Measurements from ENCODE around the gene DKC1. TPM values are rescaled to one million over a fixed set of nuclear protein-coding genes. Genes with fewer than 3 reads are reported as not detected.

The DKC1 gene
- total and polyA plus RNA-seq, 5 donors from 2014 or later: 28.3 to 55.0 (median 39.2) TPM

DNA sequence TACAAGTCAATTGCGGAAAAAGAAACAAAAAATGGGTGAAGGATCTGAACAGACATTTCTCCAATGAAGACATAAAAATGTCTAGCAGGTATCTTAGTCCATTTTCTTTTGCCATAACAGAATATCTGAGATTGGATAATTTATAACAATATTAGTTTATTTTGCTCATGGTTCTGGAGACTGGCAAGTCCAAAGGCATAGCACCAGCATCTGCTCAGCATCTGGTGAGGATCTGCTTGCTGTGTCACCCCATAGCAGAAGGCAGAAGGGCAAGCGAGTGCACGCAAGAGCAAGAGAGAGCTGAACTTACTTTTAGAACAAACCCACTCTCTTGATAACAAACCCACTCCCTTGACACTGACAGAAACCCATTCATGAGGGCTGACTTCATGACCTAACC, 41.5 kb upstream of the DKC1 start:
- DNase-seq (no peak), ATAC-seq (ENCODE audit: low read depth in 2 of 2) (no peak)
- peaks cover 29% of the 10 kb centered on the region for H3K4me1 ChIP-seq (ENCODE audit: control insufficient read depth, insufficient read depth, low read length, poor library complexity, severe bottlenecking)
- H3K9me3 ChIP-seq (ENCODE audit: control insufficient read depth in 2 of 2, low read length in 2 of 2): no peaks in the 10 kb centered on the region
- H3K36me3 Mint-ChIP-seq: no peaks in the 10 kb centered on the region
- H3K4me3 ChIP-seq (ENCODE audit: low read depth, low read length): no peak overlapping the region
- H3K27me3 Mint-ChIP-seq: no peaks in the 10 kb centered on the region
- no peak overlapping the region for H3K4me3 Mint-ChIP-seq
- H3K9me3 Mint-ChIP-seq: peaks cover 0 to 2% (median 0%) of the 10 kb centered on the region in 7 donors
- H3K4me1 Mint-ChIP-seq: peaks cover 20 to 25% (median 24%) of the 10 kb centered on the region in 4 donors
- no peak overlapping the region for H3K27ac ChIP-seq (ENCODE audit: insufficient read depth, low read length, poor library complexity, severe bottlenecking)
- H3K27me3 ChIP-seq (ENCODE audit: control insufficient read depth, insufficient read depth, low read length): no peaks in the 10 kb centered on the region
- H3K36me3 ChIP-seq (ENCODE audit: control insufficient read depth, insufficient read depth, low read length): no peaks in the 10 kb centered on the region
- no peak overlapping the region for H3K27ac Mint-ChIP-seq

DNA sequence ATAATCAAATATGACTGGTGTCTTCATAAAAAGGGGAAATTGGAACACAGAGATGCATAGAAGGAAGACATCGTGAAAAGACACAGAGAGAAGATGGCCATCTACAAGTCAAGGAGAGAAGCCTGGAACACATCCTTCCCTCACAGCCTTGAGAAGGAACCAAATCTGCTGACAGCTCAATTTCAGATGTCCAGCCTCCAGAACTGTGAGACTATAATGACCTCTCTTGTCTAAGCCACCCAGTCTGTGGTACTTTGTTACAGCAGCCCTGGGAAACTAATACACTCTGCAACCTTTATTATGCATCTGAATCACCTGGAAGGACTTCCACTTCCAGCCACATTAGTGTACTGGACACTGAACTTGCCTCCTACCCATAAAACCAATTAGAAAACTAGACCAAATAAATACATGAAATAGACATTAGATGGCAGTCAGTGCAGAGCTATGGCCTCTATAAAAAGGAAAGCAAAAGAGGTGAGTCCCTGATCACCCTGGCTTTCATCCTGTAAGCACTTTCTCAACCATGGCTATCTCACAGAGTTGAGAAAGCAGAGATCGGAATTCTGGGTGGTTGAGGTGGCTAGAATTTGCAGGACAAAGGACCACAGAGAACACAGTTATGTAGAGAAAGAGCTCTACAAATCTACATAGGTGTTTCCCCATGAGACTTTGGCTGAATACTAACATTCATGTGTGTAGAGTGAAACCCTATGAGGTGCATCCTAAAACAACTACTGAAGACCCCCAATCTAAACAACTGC, 37.5 kb upstream of the DKC1 start:
- H3K4me1 ChIP-seq (ENCODE audit: control insufficient read depth, insufficient read depth, low read length, poor library complexity, severe bottlenecking): peaks cover 4% of the 10 kb centered on the region
- ATAC-seq (ENCODE audit: low read depth in 2 of 2) (no peak), DNase-seq (no peak)
- H3K27ac ChIP-seq (ENCODE audit: insufficient read depth, low read length, poor library complexity, severe bottlenecking): no peak overlapping the region
- Mint-ChIP-seq H3K27me3 (no peaks in the 10 kb centered on the region), H3K9me3 (peaks cover 0 to 2% (median 0%) of the 10 kb centered on the region in 7 donors), H3K36me3 (no peaks in the 10 kb centered on the region), H3K4me3 (peak overlapping the region in 1 of 4 donors; percentile 1), H3K4me1 (peaks cover 5 to 12% (median 8%) of the 10 kb centered on the region in 4 donors), H3K27ac (peak overlapping the region in 1 of 3 donors; percentile 22)
- H3K27me3 ChIP-seq (ENCODE audit: control insufficient read depth, insufficient read depth, low read length): no peaks in the 10 kb centered on the region
- no peaks in the 10 kb centered on the region for H3K9me3 ChIP-seq (ENCODE audit: control insufficient read depth in 2 of 2, low read length in 2 of 2)
- H3K36me3 ChIP-seq (ENCODE audit: control insufficient read depth, insufficient read depth, low read length): no peaks in the 10 kb centered on the region
- peak overlapping the region; percentile 19 for H3K4me3 ChIP-seq (ENCODE audit: low read depth, low read length)

DNA sequence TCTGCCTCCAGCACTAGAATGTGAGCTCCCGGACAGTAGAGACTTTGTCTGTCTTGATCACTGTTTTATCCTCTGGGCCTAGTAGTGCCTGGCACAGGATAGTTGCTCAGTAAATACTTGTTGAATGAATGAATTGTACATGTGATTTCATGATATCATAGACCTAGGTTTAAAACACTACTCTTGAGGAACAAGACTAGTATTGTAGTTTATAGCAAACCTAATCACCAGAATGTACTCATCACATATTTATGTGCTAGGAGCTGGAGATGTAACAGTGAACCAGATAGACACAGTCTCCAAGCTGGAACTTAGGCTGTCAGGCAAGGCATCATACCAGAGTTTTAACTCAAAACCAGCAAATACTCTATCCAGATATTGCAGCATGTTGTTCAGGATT, 35.2 kb upstream of the DKC1 start:
- no peak overlapping the region for H3K4me3 ChIP-seq (ENCODE audit: low read depth, low read length)
- no peak overlapping the region for H3K27ac ChIP-seq (ENCODE audit: insufficient read depth, low read length, poor library complexity, severe bottlenecking)
- H3K4me1 ChIP-seq (ENCODE audit: control insufficient read depth, insufficient read depth, low read length, poor library complexity, severe bottlenecking): peaks cover 4% of the 10 kb centered on the region
- H3K27me3 ChIP-seq (ENCODE audit: control insufficient read depth, insufficient read depth, low read length): no peaks in the 10 kb centered on the region
- Mint-ChIP-seq H3K4me1 (peaks cover 8 to 12% (median 10%) of the 10 kb centered on the region in 4 donors), H3K36me3 (no peaks in the 10 kb centered on the region), H3K4me3 (peak overlapping the region in 1 of 4 donors; percentile 26), H3K9me3 (no peaks in the 10 kb centered on the region), H3K27me3 (no peaks in the 10 kb centered on the region), H3K27ac (peak overlapping the region in 2 of 3 donors; percentile 7 to 68)
- H3K9me3 ChIP-seq (ENCODE audit: control insufficient read depth in 2 of 2, low read length in 2 of 2): no peaks in the 10 kb centered on the region
- ATAC-seq (ENCODE audit: low read depth in 2 of 2) (no peak), DNase-seq (no peak)
- no peaks in the 10 kb centered on the region for H3K36me3 ChIP-seq (ENCODE audit: control insufficient read depth, insufficient read depth, low read length)

DNA sequence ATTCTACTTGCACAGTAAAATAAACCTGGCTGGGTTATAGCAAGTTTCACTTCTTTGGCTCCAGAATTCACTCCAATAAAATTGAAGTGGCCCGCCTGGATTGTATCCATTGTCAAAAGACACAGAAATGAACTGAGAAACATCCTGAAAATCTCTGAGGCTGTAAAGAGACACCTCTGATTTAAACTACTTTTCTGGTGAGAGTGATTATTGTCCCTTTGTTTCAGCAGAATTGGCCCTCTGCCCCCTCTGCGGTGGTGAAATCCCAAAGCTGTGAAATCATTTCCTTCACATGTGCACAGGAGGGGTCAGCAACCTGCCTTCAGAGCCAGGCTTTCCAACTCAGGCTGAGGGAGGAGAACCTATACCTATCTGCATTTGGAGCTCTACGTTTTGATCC, 34.8 kb upstream of the DKC1 start:
- no peak overlapping the region for H3K27ac Mint-ChIP-seq

DNA sequence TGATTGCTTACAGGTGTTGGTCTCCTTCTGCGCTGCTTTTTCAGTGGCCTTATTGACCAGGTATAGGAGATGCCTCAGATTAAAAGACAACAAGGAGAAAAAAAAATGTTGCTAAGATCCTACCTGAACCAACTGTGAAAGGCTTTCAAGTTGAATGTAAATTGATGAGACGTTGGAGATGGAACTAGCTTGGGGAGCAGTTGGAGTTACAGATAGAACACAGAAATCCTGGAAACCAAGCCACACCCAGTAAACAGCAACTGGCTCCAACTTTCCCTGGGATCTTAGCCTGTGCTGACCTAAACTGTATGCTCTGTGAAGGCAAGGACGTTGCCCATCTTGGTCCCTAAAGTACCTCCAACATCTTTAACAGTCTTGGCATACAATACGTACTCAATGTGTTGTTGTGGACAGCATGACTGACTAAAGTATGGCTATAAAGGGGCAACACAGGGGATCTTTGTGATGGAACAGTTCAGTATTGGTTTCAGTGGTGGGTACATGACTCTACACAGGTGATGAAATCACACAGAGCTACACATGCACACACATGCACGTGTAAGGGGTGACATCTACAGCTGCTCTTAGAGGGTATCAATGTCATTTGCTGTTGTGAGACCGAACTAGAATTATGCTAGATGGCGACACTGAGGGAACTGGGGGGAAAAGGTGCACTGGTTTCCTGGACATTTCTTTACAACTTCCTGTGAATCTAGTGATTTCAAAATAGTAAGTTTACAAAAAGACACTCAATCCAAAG, 34.1 kb upstream of the DKC1 start:
- no peak overlapping the region for H3K27ac ChIP-seq (ENCODE audit: insufficient read depth, low read length, poor library complexity, severe bottlenecking)

More for the DNA sequence above, 34.8 kb upstream of the DKC1 start:
- Mint-ChIP-seq H3K4me1 (peaks cover 11 to 16% (median 12%) of the 10 kb centered on the region in 4 donors), H3K36me3 (no peaks in the 10 kb centered on the region), H3K4me3 (no peak overlapping the region), H3K9me3 (no peaks in the 10 kb centered on the region), H3K27me3 (no peaks in the 10 kb centered on the region)
- H3K9me3 ChIP-seq (ENCODE audit: control insufficient read depth in 2 of 2, low read length in 2 of 2): no peaks in the 10 kb centered on the region
- DNase-seq: no peak
- H3K27ac ChIP-seq (ENCODE audit: insufficient read depth, low read length, poor library complexity, severe bottlenecking): no peak overlapping the region
- no peak overlapping the region for H3K4me3 ChIP-seq (ENCODE audit: low read depth, low read length)
- no peak for ATAC-seq (ENCODE audit: low read depth in 2 of 2)
- H3K27me3 ChIP-seq (ENCODE audit: control insufficient read depth, insufficient read depth, low read length): no peaks in the 10 kb centered on the region
- H3K4me1 ChIP-seq (ENCODE audit: control insufficient read depth, insufficient read depth, low read length, poor library complexity, severe bottlenecking): peaks cover 4% of the 10 kb centered on the region
- H3K36me3 ChIP-seq (ENCODE audit: control insufficient read depth, insufficient read depth, low read length): no peaks in the 10 kb centered on the region

DNA sequence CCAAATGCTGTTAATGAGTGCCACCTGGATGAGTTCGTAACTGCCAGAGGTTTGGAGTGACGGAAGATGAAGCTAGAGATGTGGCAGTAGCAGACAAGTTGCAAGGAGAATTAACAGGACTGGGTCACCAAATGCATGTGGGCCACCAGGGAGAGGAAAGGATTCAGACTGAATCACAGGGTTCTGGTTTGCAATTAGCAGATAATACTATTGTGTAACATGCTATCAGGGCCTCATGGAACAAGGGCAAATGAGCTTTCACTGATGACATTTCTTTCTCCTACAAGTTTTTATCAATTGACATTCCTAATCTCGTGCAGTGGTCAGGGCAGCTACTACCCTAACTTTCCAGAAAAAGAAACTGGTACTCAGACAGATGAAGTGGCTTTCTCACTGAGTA, 33.2 kb upstream of the DKC1 start:
- H3K27ac Mint-ChIP-seq: no peak overlapping the region
- H3K9me3 Mint-ChIP-seq: no peaks in the 10 kb centered on the region
- no peaks in the 10 kb centered on the region for H3K36me3 Mint-ChIP-seq
- H3K27ac ChIP-seq (ENCODE audit: insufficient read depth, low read length, poor library complexity, severe bottlenecking): no peak overlapping the region
- no peaks in the 10 kb centered on the region for H3K9me3 ChIP-seq (ENCODE audit: control insufficient read depth in 2 of 2, low read length in 2 of 2)
- H3K4me3 Mint-ChIP-seq: no peak overlapping the region
- DNase-seq (no peak), ATAC-seq (ENCODE audit: low read depth in 2 of 2) (no peak)
- no peaks in the 10 kb centered on the region for H3K27me3 Mint-ChIP-seq
- peaks cover 13% of the 10 kb centered on the region for H3K4me1 ChIP-seq (ENCODE audit: control insufficient read depth, insufficient read depth, low read length, poor library complexity, severe bottlenecking)
- H3K4me1 Mint-ChIP-seq: peaks cover 16 to 30% (median 22%) of the 10 kb centered on the region in 4 donors
- H3K36me3 ChIP-seq (ENCODE audit: control insufficient read depth, insufficient read depth, low read length): no peaks in the 10 kb centered on the region
- H3K4me3 ChIP-seq (ENCODE audit: low read depth, low read length): no peak overlapping the region
- no peaks in the 10 kb centered on the region for H3K27me3 ChIP-seq (ENCODE audit: control insufficient read depth, insufficient read depth, low read length)

More for the DNA sequence above, 34.1 kb upstream of the DKC1 start:
- H3K9me3 ChIP-seq (ENCODE audit: control insufficient read depth in 2 of 2, low read length in 2 of 2): no peaks in the 10 kb centered on the region
- Mint-ChIP-seq H3K4me3 (no peak overlapping the region), H3K27me3 (no peaks in the 10 kb centered on the region), H3K27ac (no peak overlapping the region), H3K4me1 (peaks cover 10 to 22% (median 14%) of the 10 kb centered on the region in 4 donors), H3K9me3 (no peaks in the 10 kb centered on the region), H3K36me3 (no peaks in the 10 kb centered on the region)
- H3K4me1 ChIP-seq (ENCODE audit: control insufficient read depth, insufficient read depth, low read length, poor library complexity, severe bottlenecking): peaks cover 4% of the 10 kb centered on the region
- ATAC-seq (ENCODE audit: low read depth in 2 of 2) (no peak), DNase-seq (no peak)
- H3K4me3 ChIP-seq (ENCODE audit: low read depth, low read length): no peak overlapping the region
- H3K36me3 ChIP-seq (ENCODE audit: control insufficient read depth, insufficient read depth, low read length): no peaks in the 10 kb centered on the region
- no peaks in the 10 kb centered on the region for H3K27me3 ChIP-seq (ENCODE audit: control insufficient read depth, insufficient read depth, low read length)

DNA sequence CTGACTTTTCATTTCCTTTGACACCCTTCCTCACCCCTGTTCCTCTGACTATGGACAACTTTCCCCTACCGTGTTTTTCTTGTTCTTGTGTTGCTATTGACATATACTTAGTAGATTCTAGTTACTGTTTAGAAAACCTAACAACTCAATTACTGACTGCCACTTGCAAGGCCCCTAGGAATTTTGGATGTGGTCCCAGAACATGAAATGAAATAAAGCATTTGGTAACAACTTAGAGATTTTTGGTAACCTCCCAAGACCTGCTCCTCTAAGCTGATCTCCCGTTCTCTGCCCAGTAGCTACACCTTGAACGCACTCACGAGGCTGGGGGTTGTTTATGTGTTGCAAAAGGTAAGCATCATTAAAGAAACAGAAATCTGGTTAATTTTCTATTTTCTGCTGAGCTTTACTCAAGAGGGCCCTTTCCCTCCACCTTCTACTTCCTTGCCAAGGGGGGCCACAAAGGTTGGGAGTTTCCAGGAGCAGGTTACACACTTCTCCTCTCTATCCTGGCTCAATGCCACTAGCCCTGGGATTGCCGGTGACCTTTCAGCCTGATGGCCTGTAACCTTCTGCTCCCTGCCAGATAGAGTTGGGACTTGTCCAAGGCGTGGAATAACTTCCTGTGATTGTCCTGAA, 32.3 kb upstream of the DKC1 start:
- Histone ChIP-seq H3K4me3 (ENCODE audit: low read depth, low read length) (no peak overlapping the region), H3K4me1 (ENCODE audit: control insufficient read depth, insufficient read depth, low read length, poor library complexity, severe bottlenecking) (peaks cover 20% of the 10 kb centered on the region), H3K27me3 (ENCODE audit: control insufficient read depth, insufficient read depth, low read length) (no peaks in the 10 kb centered on the region), H3K9me3 (ENCODE audit: control insufficient read depth in 2 of 2, low read length in 2 of 2) (no peaks in the 10 kb centered on the region), H3K36me3 (ENCODE audit: control insufficient read depth, insufficient read depth, low read length) (no peaks in the 10 kb centered on the region), H3K27ac (ENCODE audit: insufficient read depth, low read length, poor library complexity, severe bottlenecking) (no peak overlapping the region)
- no peak for ATAC-seq (ENCODE audit: low read depth in 2 of 2)
- Mint-ChIP-seq H3K27ac (peak overlapping the region in 1 of 3 donors; percentile 1), H3K36me3 (no peaks in the 10 kb centered on the region), H3K9me3 (no peaks in the 10 kb centered on the region), H3K27me3 (no peaks in the 10 kb centered on the region), H3K4me3 (no peak overlapping the region), H3K4me1 (peaks cover 14 to 33% (median 28%) of the 10 kb centered on the region in 4 donors)
- no peak for DNase-seq

All from CD4-positive, CD25-positive, alpha-beta regulatory T cell (primary cell).